ENCODE measurements around the gene LTBP4.
"Not testable (repeated sequence)": the region's sequence is repeated elsewhere in the genome, so short reads cannot be mapped to it uniquely, and the experiment has no call there.

LTBP4 gene

GRCh38 chr19:40601134-40601974, at the start of gene LTBP4:
Gene LTBP4, plus strand, starts transcription at chr19:40601369. Its CDS starts 19 bp downstream, at chr19:40601388.
- Mint-ChIP-seq H3K9me3 (no peaks in the 10 kb centered on the region), H3K4me1 (ENCODE audit: low read depth) (peaks cover 72% of the 10 kb centered on the region), H3K27ac (no peak within 1 kb of the TSS), H3K4me3 (peak within 1 kb of the TSS; percentile 41), H3K36me3 (ENCODE audit: low read depth) (peaks cover 4% of the 10 kb centered on the region), H3K27me3 (peaks cover 91% of the 10 kb centered on the region)
- intact Hi-C loops (cut with micrococcal nuclease), result loop anchor here (5.0 kb wide), 1 partner anchor 139 kb away; no protein-coding TSS in a partner anchor

- no peak overlapping the region for H3K27ac Mint-ChIP-seq
- H3K4me3 Mint-ChIP-seq, result no peak overlapping the region
- peaks cover 83% of the 10 kb centered on the region for H3K27me3 Mint-ChIP-seq
- no peaks in the 10 kb centered on the region for H3K36me3 Mint-ChIP-seq (ENCODE audit: low read depth)
- H3K9me3 Mint-ChIP-seq, result no peaks in the 10 kb centered on the region
- no peaks in the 10 kb centered on the region for H3K4me1 Mint-ChIP-seq (ENCODE audit: low read depth)
- intact Hi-C loops (cut with micrococcal nuclease), result no loop called here
Observed at GRCh38 chr19:40552848-40553247, 48.3 kb upstream of the LTBP4 start.

GRCh38 chr19:40553885-40554857, 47.0 kb upstream of the LTBP4 start:
- Mint-ChIP-seq H3K27me3 (peaks cover 75% of the 10 kb centered on the region), H3K4me1 (ENCODE audit: low read depth) (no peaks in the 10 kb centered on the region), H3K4me3 (no peak overlapping the region), H3K36me3 (ENCODE audit: low read depth) (no peaks in the 10 kb centered on the region), H3K9me3 (no peaks in the 10 kb centered on the region), H3K27ac (no peak overlapping the region)
- intact Hi-C loops (cut with micrococcal nuclease), result no loop called here

DNA sequence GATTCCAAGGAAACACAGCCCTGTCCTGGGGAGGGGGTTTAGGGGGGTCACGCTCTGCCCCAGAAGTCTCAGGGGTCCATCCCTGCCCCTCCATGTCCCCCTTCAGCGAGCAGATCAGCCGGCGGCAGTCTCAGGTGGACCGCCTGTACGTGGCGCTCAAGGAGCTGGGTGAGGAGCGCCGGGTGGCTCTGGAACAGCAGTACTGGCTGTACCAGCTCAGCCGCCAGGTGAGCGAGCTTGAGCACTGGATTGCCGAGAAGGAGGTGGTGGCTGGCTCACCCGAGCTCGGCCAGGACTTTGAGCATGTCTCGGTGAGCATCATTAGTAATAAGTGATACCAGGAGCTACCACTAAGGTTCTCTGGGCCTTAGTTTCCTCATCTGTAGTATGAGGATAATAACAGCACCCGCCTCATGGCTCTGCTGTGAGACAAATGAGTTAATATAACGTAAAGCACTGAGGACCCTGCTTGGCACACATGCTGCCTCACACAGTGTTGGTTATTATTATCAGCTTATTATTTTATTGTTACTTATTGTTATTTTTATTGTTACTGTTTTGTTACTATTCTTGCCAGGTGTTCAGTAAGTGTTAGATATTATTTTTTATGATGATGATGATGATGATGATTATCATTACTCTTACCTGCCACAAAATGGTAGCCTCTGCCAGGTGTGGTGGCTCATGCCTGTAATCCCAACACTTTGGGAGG, 45.0 kb upstream of the LTBP4 start:
- H3K36me3 Mint-ChIP-seq (ENCODE audit: low read depth), result no peaks in the 10 kb centered on the region
- H3K4me3 Mint-ChIP-seq, result no peak overlapping the region
- H3K4me1 Mint-ChIP-seq (ENCODE audit: low read depth), result no peaks in the 10 kb centered on the region
- intact Hi-C loops (cut with micrococcal nuclease), result no loop called here
- H3K27ac Mint-ChIP-seq, result no peak overlapping the region
- no peaks in the 10 kb centered on the region for H3K9me3 Mint-ChIP-seq
- H3K27me3 Mint-ChIP-seq, result peaks cover 71% of the 10 kb centered on the region

DNA sequence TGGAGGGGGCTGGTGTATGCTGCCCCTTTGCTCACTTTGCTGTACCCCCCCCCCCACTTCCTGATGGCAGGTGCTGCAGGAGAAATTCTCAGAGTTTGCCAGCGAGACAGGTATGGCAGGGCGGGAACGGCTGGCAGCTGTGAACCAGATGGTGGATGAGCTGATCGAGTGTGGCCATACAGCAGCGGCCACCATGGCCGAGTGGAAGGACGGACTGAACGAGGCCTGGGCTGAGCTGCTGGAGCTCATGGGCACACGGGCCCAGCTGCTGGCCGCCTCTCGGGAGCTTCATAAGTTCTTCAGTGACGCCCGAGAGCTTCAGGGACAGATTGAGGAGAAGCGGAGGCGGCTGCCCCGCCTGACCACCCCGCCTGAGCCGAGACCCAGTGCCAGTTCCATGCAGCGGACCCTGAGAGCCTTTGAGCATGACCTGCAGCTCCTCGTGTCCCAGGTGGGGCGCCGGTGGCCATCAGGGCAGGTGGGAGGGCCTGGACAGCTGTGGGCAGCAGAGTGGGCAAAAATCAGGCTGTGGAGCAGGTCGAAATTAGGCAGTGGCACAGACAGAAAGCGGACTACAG, 44.1 kb upstream of the LTBP4 start:
- Mint-ChIP-seq H3K4me1 (ENCODE audit: low read depth) (peaks cover 5% of the 10 kb centered on the region), H3K27me3 (peaks cover 68% of the 10 kb centered on the region), H3K36me3 (ENCODE audit: low read depth) (no peaks in the 10 kb centered on the region), H3K4me3 (no peak overlapping the region), H3K27ac (no peak overlapping the region), H3K9me3 (no peaks in the 10 kb centered on the region)
- intact Hi-C loops (cut with micrococcal nuclease), result no loop called here

GRCh38 chr19:40559394-40559793, 41.8 kb upstream of the LTBP4 start:
- Mint-ChIP-seq H3K27ac (no peak overlapping the region), H3K27me3 (peaks cover 56% of the 10 kb centered on the region), H3K4me1 (ENCODE audit: low read depth) (peaks cover 6% of the 10 kb centered on the region), H3K9me3 (no peaks in the 10 kb centered on the region), H3K4me3 (no peak overlapping the region), H3K36me3 (ENCODE audit: low read depth) (no peaks in the 10 kb centered on the region)
- intact Hi-C loops (cut with micrococcal nuclease), result no loop called here

DNA sequence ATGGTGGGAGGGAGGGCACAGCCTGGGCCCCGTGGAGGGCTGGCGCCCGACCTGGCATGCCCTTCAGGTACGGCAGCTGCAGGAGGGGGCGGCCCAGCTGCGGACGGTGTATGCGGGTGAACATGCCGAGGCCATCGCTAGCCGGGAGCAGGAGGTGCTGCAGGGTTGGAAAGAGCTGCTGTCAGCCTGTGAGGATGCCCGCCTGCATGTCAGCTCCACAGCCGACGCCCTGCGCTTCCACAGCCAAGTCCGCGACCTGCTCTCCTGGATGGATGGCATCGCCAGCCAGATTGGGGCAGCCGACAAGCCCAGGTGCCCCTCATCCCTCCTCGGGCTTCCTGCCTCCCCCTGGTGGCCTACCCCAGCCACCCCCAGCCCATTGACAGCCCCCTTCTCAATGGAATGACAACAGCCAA, 41.1 kb upstream of the LTBP4 start:
- Mint-ChIP-seq H3K27ac (no peak overlapping the region), H3K4me3 (no peak overlapping the region), H3K36me3 (ENCODE audit: low read depth) (no peaks in the 10 kb centered on the region), H3K9me3 (no peaks in the 10 kb centered on the region), H3K4me1 (ENCODE audit: low read depth) (peaks cover 6% of the 10 kb centered on the region), H3K27me3 (peaks cover 56% of the 10 kb centered on the region)
- intact Hi-C loops (cut with micrococcal nuclease), result no loop called here

DNA sequence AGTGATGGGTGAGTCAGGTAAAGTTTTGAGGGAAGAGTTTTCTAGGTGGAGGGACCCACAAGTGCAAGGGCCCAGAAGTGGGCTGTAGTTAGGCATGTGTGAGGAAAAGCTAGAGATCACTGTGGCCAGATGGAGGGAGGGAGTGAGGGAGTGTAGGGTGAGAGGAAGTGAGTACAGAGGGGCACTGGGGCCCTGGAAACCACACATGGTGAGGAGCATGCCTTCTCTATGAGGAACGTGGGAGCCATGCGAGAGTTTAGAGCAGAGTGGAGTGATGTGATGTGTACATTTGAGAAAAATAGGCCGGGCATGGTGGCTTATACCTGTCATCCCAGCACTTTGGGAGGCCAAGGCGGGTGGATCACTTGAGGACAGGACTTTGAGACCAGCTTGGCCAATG, 39.2 kb upstream of the LTBP4 start:
- Mint-ChIP-seq H3K36me3 (ENCODE audit: low read depth) (no peaks in the 10 kb centered on the region), H3K4me1 (ENCODE audit: low read depth) (peaks cover 6% of the 10 kb centered on the region), H3K27ac (no peak overlapping the region), H3K9me3 (no peaks in the 10 kb centered on the region), H3K4me3 (no peak overlapping the region), H3K27me3 (peaks cover 60% of the 10 kb centered on the region)
- intact Hi-C loops (cut with micrococcal nuclease), result no loop called here

GRCh38 chr19:40564535-40564934, 36.6 kb upstream of the LTBP4 start:
- peaks cover 73% of the 10 kb centered on the region for H3K27me3 Mint-ChIP-seq
- H3K4me3 Mint-ChIP-seq; H3K9me3 Mint-ChIP-seq; H3K36me3 Mint-ChIP-seq (ENCODE audit: low read depth); intact Hi-C loops (cut with micrococcal nuclease); H3K27ac Mint-ChIP-seq: not testable (repeated sequence)
- peaks cover 25% of the 10 kb centered on the region for H3K4me1 Mint-ChIP-seq (ENCODE audit: low read depth)

- H3K27ac Mint-ChIP-seq, result no peak overlapping the region
- H3K4me3 Mint-ChIP-seq, result no peak overlapping the region
- intact Hi-C loops (cut with micrococcal nuclease), result no loop called here
- H3K4me1 Mint-ChIP-seq (ENCODE audit: low read depth), result peaks cover 33% of the 10 kb centered on the region
- H3K9me3 Mint-ChIP-seq, result no peaks in the 10 kb centered on the region
- H3K36me3 Mint-ChIP-seq (ENCODE audit: low read depth), result no peaks in the 10 kb centered on the region
- peaks cover 68% of the 10 kb centered on the region for H3K27me3 Mint-ChIP-seq
Observed at GRCh38 chr19:40565355-40565754, 35.8 kb upstream of the LTBP4 start.

DNA sequence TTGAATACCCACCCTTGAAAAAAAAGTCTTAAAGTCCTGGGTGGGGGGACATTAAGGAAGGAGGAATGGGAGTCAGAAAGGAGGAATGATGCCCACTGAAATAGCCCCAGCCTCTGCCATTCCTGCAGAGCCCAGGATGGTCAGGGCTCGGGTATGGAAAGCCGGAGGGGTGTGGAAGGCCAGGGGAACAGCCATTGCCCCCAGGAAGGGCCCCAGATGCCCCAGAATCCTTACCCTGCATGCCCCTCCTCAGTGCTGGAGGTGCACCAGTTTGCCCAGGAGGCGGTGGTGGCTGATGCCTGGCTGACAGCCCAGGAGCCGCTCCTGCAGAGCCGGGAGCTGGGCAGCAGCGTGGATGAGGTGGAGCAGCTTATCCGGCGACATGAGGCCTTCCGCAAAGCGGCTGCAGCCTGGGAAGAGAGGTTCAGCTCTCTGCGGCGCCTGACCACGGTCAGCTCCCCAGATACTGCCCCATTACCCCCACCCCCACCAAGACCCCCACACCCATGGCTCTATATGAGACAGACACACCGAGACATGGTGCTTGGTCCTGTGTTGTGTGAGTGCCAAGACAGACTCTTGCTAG, 35.2 kb upstream of the LTBP4 start:
- H3K9me3 Mint-ChIP-seq, result no peaks in the 10 kb centered on the region
- no peak overlapping the region for H3K4me3 Mint-ChIP-seq
- no peak overlapping the region for H3K27ac Mint-ChIP-seq
- intact Hi-C loops (cut with micrococcal nuclease), result loop anchor here (2.0 kb wide), 1 partner anchor 37 kb away; no protein-coding TSS in a partner anchor
- peaks cover 67% of the 10 kb centered on the region for H3K27me3 Mint-ChIP-seq
- H3K4me1 Mint-ChIP-seq (ENCODE audit: low read depth), result peaks cover 38% of the 10 kb centered on the region
- no peaks in the 10 kb centered on the region for H3K36me3 Mint-ChIP-seq (ENCODE audit: low read depth)

DNA sequence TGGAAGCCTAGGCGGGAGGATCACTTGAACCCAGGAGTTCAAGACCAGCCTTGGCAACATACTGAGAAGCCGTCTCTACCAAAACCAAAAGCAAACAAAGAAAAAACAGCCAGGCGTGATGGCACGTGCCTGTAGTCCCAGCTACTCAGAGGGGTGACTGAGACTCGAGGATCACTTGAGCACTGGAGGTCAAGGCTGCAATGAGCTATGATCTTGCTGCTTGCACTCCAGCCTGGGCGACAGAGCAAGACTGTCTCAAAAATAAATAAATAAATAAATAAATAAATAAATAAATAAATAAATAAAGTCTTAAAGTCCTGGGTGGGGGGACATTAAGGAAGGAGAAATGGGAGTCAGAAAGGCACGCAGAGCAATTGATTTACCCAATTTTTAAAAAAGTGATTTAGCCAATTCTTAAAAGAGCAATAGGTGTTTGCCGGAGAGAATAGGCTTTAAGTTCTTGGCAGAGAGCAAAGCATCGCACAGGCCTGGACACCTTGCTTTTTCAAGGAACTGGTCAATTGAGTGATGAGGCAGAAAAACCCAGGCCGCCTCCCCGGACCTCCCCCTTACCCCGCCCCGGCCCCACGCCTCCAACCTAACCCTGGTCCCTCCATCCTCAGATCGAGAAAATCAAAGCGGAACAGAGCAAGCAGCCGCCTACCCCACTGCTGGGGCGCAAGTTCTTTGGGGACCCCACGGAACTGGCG, 34.0 kb upstream of the LTBP4 start:
- peak overlapping the region; percentile 72 for H3K4me3 Mint-ChIP-seq
- no peaks in the 10 kb centered on the region for H3K9me3 Mint-ChIP-seq
- H3K27me3 Mint-ChIP-seq, result peaks cover 61% of the 10 kb centered on the region
- intact Hi-C loops (cut with micrococcal nuclease), result loop anchor here (2.0 kb wide), 1 partner anchor 38 kb away; no protein-coding TSS in a partner anchor
- H3K4me1 Mint-ChIP-seq (ENCODE audit: low read depth), result peaks cover 32% of the 10 kb centered on the region
- peak overlapping the region; percentile 37 for H3K27ac Mint-ChIP-seq
- no peaks in the 10 kb centered on the region for H3K36me3 Mint-ChIP-seq (ENCODE audit: low read depth)

Measured in dendritic cell treated with granulocyte-macrophage colony-stimulating factor and Interleukin-4, amounts not matched to agents 40 ng/mL and 50 ng/mL, for 4 days (primary cell).